Adipose tissue (tissue), 3 donors: ENCODE data around the gene RAB7B. TPM values are rescaled to one million over a fixed set of nuclear protein-coding genes. Genes with fewer than 3 reads are reported as not detected.
"Not testable (repeated sequence)": the region's sequence is repeated elsewhere in the genome, so short reads cannot be mapped to it uniquely, and the experiment has no call there.

Source experiments
- H3K27ac ChIP-seq: one replicate; pipeline ENCODE4 v1.5.1; 2013; ENCODE audit warnings: low read depth, low read length
- WGBS, 3 donors: extraction: QIAGEN DNeasy Blood & Tissue Kit; methylation state at CpG; one replicate each; pipeline ENCODE4 v1.1.7; 2013; 5-methylcytosine and 5-hydroxymethylcytosine counted together
- polyA plus RNA-seq, 3 donors: library from polyadenylated mRNA; stranded (reverse); fragments of 200-250 nt; gene quantifications; one replicate each; pipeline ENCODE4 v1.2.3, GENCODE V29; 2013
- donor health status: healthy with polysubstance abuse.
- donor health status: Bipolar disorder and iron deficiency.
- donor health status: healthy.

The RAB7B gene
- polyA plus RNA-seq, 3 donors: 0.54 to 6.4 (median 5.5) TPM

DNA sequence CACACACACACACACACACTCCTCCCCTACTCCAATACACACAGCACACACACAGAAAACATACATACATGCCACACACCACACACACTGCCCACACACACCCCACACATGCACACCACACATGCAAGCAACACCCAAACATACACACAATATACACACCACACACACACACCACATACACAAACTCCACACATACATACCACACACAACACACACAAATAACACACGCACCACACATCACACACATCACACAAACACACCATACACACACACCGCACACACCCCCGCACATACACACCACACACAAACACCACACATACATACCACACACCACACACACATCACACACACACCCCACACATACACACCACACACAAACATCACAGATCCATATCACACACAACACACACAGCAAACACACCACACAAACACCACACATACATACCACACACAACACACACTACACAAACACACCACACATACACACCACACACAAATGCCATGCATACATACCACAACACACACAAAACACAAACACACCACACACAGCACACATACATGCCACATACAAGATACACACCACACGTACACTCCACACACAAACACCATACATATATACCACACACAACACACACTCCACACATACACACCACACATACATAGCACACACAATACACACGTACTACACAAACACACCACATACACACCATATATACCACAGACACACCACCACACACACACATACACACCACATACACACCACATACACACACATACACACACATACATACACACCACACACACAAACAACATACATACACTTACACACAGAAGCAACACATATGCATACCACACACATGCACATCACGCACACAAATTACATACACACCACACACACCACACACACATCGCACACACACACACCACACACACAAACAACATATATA is 932 bp upstream of the RAB7B start:
- H3K27ac ChIP-seq: no peak overlapping the region
- whole genome bisulfite sequencing, 3 donors: 95 to 97% (median 96%) methylated on average over 7 of the region's 7 CpGs

DNA sequence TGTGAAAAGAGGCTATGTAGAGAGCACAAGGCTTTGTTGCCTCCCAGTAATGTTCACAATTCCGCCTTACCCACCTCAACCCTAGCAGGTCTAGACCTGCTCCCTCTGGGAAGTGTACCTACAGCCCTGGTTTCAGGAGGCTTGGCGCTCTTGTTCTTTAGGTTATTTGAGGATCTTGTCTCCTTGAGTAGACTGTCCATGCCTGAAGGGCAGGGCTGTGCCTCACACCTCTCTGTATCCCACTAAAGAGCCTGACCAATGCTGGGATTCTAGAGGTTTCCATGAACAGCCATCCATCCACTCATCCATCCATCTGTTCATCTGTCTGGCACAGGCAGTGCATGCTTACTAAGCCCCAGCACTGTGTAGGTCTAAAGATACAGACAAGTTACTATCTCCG is 1.0 kb downstream of the RAB7B start:
- WGBS, 3 donors: 87 to 96% (median 89%) methylated on average over 3 of the region's 3 CpGs

DNA sequence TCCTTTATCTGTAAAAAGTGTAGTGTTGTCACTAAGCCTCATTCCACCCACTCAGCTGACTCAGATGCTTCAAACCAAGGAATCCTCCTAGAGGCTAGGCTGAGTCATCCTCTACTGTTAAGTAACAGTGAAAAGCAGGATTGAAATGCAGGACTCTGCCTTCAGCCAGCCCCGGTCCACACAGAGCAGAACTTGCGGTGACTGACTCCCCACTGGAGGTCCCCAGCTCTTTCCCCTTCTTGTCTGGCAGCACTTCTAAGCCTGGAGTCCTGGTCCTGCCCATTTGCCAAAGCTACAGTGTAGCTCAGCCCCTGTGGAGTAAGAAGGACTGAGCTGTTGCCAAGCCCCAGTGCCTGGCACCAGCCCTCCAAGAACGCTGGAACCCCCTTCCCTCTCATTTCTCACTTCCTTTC is 1.7 kb downstream of the RAB7B start:
- WGBS, 3 donors: 14 to 36% (median 19%) methylated on average over 3 of the region's 3 CpGs
- no peak overlapping the region for H3K27ac ChIP-seq

More for the DNA sequence above, 1.0 kb downstream of the RAB7B start:
- H3K27ac ChIP-seq: no peak overlapping the region

DNA sequence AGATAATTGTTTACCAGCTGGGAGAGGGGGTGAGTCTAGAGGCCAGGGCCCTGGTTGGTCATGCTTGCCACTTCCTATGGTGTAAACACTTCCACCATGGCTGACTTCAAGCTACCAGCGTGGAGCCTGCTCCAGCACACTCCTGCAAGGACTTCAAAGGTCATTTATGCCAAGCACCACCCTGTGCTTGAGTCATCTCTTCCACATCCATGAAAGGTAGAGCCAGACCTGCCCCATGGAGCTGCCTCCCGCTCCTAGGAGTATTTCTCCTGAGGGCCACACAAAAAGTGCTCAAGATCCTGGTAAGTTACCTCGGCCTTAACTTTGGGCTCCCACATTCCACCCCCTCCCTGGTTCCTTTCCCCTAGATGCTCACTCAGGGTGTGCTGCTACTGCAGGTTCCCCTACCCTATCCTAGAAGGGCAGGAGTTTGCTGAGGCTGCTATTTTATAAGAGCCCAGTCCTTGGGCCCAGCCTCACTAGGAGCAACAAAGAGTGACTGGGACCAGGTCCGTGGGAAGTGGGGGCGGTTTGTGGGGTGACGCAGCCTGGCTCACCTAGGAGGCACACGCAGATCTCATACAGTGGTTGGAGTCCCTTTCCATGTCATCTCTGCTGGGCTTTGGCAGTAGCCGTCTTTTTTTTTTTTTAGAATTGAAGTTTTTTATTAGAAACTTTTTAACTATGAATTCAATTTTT is 2.4 kb downstream of the RAB7B start:
- WGBS, 3 donors: 75 to 86% (median 76%) methylated on average over 8 of the region's 8 CpGs
- no peak overlapping the region for H3K27ac ChIP-seq

DNA sequence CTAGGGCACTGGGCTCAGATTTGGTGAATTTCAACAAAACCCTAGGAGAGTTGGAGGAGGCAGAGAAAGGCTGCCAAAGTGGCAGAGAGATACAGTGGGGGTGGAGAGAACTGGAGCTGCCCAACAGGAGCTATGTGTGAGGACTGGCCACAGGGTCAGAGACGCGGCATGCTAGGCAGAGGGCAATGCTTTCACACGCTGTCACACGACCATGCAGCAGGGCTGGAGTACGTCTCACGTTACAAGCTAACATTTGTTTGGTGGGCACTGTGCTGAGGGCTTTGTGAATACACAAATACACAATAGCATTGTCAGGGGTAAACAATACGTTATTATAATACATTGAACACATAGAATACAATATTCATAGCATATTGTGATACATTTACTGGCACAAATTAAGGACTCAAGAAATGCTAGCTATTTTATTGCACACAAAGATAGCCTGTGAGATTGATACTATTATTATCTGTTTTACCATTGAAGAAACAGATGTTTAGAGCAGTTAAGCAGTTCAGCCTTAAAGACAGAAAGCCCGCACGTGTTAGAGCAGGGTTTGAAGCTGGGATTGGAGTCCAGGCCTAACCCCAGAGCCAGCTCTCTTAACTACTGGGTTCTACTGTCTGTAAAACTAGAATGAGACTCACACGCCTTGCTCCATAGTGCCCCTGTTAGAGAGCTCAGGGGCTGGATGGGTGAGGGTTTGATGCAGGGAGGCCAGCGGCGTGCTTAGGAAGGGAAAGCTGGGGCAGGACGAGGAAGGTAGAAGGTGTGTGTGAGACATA is 4.5 kb downstream of the RAB7B start:
- WGBS, 3 donors: 79 to 83% (median 82%) methylated on average over 13 of the region's 13 CpGs
- H3K27ac ChIP-seq: no peak overlapping the region

DNA sequence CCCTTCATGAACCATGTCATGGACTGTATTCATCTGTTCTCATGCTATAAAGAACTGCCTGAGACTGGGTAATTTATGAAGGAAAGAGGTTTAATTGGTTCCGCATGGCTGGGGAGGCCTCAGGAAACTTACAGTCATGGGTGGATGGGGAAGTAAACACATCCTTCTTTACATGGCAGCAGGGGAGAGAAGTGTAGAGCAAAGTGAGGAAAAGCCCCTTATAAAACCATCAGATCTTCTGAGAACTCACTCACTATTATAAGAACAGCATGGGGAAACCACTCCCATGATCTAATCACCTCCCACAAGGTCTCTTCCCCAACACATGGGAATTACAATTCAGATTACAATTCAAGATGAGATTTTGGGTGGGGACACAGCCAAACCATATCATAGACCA is 6.6 kb downstream of the RAB7B start:
- WGBS, 3 donors: 85 to 96% (median 90%) methylated on average over 1 of the region's 1 CpG
- not testable (repeated sequence) for H3K27ac ChIP-seq

DNA sequence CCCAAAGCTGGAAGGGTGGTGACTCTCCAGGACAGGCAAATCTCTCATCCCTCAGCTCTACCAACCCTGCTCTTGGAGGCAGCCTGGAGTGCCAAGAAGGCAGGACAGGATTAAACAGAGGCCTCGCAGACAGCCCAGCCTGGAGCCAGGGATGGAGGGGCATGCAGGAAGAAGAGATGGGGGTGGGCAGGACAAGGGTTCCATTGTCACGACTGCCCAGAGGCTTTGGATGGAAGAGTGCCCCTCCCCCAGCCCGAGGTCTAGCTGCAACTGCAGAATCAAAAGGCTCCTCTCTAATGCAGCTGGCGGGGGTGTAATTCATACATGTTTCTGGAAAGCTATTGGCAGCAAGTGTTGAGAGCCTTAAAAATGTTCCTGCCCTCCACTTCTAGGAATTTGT is 8.8 kb downstream of the RAB7B start:
- H3K27ac ChIP-seq: no peak overlapping the region
- 53 to 83% (median 82%) methylated on average over 4 of the region's 4 CpGs for WGBS, 3 donors

DNA sequence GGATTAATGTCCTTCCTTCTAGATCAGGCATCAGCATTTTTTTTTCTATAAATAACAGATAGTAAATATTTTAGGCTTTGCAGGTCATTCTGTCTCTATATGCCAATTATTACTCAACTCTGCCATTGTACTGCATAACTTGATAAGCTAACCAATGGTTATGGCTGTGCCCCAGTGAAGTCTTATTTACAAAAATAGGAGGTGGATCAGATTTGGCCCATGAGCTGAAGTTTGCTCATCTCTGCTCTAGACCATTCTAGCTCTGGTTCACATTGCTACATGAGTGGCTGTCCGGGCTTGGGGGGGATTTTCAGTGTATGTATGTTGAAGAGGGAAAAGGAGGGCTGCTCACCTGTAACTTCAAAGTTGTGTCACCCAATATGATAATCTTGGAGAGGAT is 10.1 kb downstream of the RAB7B start:
- 54 to 100% (median 92%) methylated on average over 1 of the region's 1 CpG for WGBS, 3 donors
- H3K27ac ChIP-seq: no peak overlapping the region

DNA sequence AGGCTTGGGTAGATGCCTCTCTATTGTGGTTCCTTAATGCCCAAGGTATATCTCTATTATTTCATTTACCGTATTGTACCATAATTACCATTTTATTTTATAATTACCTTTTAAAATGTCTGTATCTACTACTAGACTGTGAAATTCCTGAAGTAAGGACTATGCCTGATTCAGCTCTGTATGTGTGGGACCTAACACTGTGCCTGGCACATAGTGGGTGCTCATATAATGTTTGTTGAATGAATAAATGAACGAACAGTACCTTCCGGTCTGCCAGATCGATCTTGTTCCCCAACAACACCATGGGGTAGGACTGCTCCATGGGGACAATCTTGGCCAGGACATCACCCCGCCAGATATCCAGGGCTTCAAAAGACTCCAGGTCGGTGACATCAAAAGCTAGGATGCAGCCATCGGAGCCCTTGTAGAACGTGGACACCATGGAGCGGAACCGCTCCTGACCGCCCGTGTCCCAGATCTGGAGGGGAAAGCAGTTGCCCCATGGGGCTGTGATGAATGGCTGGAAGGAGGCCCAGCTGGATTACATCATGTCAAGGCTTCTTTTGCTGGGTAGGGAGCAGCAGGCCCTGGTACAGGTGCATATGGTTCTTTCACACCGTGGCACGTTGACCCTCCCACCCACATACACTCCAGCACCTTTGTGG is 10.8 kb downstream of the RAB7B start:
- H3K27ac ChIP-seq: no peak overlapping the region
- WGBS, 3 donors: 89 to 92% (median 90%) methylated on average over 14 of the region's 14 CpGs

DNA sequence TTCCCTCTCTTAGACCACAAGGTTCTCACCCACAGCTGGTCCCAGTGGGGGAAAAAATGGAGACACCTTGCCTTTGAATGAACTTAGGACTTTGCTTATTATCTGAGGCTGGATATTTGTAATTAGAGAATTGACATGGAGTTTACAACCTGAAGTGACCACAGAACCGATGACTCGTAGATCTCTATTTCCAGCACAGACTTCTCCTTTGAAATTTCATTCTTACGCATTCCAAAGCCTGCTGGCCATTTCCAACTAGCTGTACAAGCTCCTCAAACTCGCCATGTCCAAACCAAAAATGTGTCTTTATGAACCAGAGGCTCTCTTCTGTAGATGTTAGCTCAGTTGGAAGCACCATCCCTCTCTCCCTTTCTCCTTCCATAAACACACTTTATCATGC is 12.0 kb downstream of the RAB7B start:
- WGBS, 3 donors: 83 to 90% (median 88%) methylated on average over 4 of the region's 4 CpGs
- H3K27ac ChIP-seq: no peak overlapping the region

DNA sequence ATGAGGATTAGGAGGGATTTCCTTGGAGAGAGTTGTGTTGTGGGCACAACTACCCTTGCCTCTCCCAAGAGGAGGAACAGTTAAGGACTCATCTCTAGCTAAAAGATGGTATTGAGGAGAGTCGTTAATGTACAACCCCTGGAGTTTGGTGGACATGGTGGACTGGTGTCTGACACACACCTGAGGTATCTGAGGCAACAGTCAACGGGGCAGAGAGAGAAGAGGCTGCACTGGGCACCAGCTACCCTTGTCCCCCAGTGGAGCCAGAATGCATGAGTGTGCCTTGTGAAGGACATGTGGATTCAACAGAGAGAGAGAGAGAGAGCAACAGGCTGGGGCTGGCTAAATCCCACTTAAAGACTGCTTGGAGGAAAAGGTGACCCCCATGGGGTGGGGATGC is 13.0 kb downstream of the RAB7B start:
- WGBS, 3 donors: 71 to 95% (median 95%) methylated on average over 2 of the region's 2 CpGs
- H3K27ac ChIP-seq: no peak overlapping the region

DNA sequence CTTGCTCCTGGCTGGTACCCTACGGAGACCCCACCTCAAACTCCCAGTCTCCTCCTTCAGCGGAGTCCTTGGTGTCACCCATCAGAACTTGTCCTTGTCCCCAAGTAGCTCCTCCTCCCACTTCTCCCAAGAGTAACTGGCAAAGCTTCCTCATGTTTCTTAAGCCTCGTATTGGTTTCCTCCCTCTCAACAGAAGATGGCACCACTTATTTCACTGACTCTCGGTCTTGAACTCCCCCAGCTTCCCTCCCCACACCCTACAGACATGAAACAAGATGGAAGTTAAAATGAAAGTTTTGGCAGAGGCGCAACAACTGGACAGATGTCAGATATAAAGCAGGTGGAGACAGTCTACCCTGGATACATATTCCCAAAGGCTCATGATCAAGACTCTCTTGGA is 13.4 kb downstream of the RAB7B start:
- 67 to 76% (median 70%) methylated on average over 5 of the region's 5 CpGs for WGBS, 3 donors
- H3K27ac ChIP-seq: no peak overlapping the region

DNA sequence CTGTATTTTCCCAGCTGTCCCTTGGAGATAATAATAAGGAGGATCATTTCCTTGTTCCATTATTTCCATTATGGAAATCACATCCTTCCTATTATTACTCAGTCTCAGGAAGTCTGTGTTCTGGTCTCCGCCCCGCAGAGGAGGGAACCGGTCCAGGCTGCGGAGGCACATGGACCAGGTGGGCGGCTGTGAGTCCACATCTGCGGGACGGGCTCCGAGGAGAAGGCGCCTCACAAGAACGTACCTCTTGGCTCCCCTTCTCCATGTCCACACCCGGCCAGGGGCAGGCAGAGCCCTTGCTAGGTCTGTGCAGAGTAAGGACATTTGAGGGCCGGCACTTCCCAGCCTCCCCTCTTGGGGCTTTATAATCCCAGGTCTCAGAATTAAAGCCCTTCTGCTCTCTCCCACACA is 14.6 kb downstream of the RAB7B start:
- no peak overlapping the region for H3K27ac ChIP-seq
- 55 to 85% (median 63%) methylated on average over 12 of the region's 12 CpGs for WGBS, 3 donors

DNA sequence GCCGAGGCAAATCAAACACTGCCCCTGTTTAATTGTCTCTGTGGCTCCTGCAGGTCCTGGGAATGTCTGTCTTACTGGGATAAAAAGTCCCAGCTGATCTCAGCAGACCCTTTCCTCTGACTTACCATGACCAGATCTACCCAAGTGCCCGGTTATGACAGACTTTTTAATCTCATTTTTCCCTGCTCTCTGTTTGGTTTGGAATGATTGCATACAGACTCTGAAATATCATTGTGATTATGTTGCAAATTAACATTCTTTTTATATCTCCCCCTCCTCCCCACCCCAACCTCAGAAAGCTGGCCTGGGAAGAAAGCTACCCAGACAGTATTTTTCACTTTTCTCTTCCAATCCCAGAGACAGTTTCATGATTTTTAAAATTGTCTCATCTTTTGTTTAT is 16.3 kb downstream of the RAB7B start:
- WGBS, 3 donors: 37 to 65% (median 57%) methylated on average over 2 of the region's 2 CpGs
- no peak overlapping the region for H3K27ac ChIP-seq

DNA sequence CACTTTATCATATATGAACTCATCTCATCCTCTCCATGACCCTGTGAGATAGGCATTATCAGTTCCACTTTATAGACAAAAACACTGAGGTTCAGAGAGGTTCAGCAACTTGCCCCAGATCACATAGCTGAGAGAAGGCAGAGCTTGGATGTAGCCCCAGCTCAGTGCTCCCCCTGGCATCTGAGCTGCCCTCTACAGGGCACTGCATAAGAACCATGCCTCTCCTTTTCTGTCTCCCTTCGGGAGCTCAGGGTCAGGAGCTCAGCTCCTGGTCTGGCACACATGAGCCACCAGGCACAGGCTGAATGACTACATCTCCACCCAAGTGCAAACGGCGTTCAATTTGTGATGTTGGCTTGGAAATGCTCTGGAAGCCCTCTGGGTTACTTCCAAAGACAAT is 16.9 kb downstream of the RAB7B start:
- 60 to 77% (median 66%) methylated on average over 3 of the region's 3 CpGs for WGBS, 3 donors
- no peak overlapping the region for H3K27ac ChIP-seq

DNA sequence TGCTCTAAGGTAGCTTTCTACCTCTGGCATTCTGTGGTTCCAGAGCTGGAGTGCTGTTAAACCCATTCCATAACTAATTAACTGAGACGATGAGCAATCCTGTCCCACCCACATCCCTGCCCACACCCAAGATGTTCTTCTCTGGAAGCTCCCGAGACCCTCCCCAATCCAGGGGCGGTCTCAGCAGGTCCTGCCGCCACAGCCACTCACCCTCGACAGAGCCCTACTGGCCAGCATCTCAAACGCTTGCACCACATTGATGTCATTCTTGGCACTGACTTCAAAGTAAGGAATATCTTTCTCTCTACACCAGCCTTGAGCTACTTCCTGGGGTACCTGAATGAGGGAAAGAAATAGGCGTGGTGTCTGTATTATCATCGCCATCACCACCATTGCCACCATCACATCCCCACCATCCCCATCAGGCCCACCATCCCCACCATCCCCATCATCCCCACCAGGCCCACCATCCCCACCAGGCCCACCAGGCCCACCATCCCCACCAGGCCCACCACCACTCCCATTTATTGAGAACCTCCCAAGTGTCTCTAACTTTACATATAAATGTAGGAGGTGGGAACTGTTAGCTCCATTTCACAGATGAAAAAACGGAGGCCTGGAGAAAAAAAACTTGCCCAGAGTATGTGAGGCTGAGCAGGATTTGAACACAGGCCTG is 17.7 kb downstream of the RAB7B start:
- H3K27ac ChIP-seq: no peak overlapping the region
- WGBS, 3 donors: 74 to 79% (median 77%) methylated on average over 9 of the region's 9 CpGs

DNA sequence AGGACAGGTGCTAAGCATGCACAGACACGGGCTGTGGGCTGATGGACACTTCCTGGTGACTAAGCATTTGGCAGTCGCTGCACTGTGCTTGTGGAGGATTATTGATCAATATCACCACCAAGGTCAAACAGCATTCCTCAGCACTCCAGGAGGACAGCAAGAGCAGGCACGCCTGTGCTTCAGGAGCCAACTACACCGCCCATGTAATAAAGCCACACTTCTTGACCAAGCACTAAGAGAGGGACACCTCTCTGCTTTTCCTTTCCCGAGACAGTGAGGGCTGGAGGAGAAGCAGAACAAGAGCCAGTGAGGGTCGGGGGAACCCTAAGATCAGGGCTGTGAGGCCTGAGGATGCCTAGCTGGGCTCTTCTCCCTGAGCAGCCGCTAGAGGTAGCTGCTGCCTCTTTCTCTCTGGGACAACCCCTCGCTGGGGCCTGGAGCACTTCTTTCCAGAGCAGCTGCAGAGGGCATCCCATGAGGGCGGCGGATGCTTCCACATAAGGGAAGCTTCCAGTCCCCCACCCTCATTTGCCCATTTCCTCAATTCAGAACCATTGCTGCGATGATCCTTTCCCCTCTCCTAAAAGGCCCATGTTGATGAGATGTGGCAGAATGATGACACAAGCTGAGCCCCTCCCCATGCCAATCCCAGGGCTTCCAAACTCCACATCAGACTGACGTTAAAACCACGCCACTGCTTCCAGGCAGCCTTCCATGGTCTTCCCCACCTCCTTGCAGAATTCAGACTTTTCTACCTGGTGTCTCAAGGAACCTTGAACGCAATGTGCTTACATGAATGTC is 19.1 kb downstream of the RAB7B start:
- WGBS, 3 donors: 34 to 39% (median 37%) methylated on average over 14 of the region's 14 CpGs
- no peak overlapping the region for H3K27ac ChIP-seq
